Embryonic facial prominence (tissue), 1 donor: ENCODE measurements around the gene BANF1.

Experiments
- DNase-seq: peaks from one replicate; pipeline ENCODE4 v3.0.0-alpha.2; 2016; ENCODE audit errors: extremely low spot score

The BANF1 gene

GRCh38 chr11:66001942-66002647 is at the start of gene BANF1, which contains the start of gene EIF1AD:
Gene BANF1, plus strand, starts transcription at chr11:66002503. Its CDS starts 748 bp downstream, at chr11:66003251.
Gene EIF1AD, minus strand, starts transcription at chr11:66002157. Its CDS starts 1,768 bp downstream, at chr11:66000389.
- peak; percentile 96 for DNase-seq

- DNase-seq: no peak
Observed at GRCh38 chr11:65953471-65953870, 48.8 kb upstream of the BANF1 start.

GRCh38 chr11:65954771-65955170 is 47.5 kb upstream of the BANF1 start:
- DNase-seq: no peak

DNA sequence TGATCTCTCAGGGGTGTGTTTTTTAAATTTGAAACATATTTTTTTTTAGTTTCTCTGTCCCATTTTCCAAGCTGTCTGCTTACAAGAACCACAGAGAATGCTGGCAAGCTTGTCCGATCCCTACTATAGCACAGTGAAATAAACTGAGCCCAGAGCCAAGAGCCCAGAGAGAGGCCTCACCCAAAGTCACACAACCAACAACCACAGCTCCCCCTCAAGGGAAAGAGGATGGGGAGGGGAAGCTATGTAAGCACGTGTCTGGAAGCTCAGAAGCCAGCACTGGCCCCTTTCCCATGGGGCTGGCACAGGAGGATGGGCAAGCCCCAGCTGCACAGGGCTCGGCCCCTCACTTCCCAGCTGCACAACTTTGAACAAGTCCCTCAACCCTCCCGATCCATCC is 44.0 kb upstream of the BANF1 start:
- no peak for DNase-seq

GRCh38 chr11:65958774-65959420 is 43.4 kb upstream of the BANF1 start:
- no peak for DNase-seq

DNA sequence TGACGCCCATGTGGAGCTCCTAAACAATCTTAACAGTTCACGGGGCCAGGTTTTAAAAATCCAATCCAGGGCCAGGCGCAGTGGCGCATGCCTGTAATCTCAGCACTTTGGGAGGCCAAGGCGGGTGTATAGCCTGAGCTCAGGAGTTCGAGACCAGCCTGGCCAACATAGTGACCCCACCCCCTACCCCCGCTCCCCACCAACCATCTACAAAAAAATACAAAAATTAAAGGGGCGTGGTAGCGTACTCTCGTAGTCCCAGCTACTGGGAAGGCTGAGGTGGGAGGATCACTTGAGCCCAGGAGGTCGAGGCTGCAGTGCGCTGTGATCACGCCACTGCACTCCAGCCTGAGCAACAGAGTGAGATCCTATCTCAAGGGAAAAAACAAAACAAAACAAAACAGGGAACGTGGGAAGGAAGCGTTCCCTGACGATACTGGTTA is 41.5 kb upstream of the BANF1 start:
- DNase-seq: no peak

- peak; percentile 98 for DNase-seq
Observed at GRCh38 chr11:65961267-65962140, 40.8 kb upstream of the BANF1 start, which contains the start of gene SART1. Gene SART1, plus strand, starts transcription at chr11:65961734. Its CDS starts 47 bp downstream, at chr11:65961781.

- no peak for DNase-seq
Observed at GRCh38 chr11:65962141-65962564, 40.1 kb upstream of the BANF1 start.

- DNase-seq: no peak
Observed at GRCh38 chr11:65964906-65965305, 37.4 kb upstream of the BANF1 start.

GRCh38 chr11:65965986-65966762 is 36.1 kb upstream of the BANF1 start:
- DNase-seq: no peak

DNA sequence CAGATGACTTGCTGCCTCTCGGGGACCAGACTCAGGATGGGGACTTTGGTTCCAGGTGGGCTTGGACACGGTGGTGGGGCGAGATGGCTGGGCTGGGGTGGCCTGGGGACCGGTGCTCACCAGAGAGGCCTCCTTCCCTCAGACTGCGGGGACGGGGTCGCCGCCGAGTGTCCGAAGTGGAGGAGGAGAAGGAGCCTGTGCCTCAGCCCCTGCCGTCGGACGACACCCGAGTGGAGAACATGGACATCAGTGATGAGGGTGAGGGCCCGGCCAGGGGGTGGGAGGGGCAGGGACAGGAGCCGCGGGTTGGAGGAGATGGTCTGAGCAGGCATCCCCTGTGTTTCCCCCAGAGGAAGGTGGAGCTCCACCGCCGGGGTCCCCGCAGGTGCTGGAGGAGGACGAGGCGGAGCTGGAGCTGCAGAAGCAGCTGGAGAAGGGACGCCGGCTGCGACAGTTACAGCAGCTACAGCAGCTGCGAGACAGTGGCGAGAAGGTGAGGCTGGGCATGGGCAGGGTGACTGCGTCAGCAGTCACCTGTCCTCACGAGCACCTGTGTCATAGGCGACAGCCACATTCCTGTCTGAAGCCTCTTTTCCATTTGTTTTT is 34.9 kb upstream of the BANF1 start:
- no peak for DNase-seq

DNA sequence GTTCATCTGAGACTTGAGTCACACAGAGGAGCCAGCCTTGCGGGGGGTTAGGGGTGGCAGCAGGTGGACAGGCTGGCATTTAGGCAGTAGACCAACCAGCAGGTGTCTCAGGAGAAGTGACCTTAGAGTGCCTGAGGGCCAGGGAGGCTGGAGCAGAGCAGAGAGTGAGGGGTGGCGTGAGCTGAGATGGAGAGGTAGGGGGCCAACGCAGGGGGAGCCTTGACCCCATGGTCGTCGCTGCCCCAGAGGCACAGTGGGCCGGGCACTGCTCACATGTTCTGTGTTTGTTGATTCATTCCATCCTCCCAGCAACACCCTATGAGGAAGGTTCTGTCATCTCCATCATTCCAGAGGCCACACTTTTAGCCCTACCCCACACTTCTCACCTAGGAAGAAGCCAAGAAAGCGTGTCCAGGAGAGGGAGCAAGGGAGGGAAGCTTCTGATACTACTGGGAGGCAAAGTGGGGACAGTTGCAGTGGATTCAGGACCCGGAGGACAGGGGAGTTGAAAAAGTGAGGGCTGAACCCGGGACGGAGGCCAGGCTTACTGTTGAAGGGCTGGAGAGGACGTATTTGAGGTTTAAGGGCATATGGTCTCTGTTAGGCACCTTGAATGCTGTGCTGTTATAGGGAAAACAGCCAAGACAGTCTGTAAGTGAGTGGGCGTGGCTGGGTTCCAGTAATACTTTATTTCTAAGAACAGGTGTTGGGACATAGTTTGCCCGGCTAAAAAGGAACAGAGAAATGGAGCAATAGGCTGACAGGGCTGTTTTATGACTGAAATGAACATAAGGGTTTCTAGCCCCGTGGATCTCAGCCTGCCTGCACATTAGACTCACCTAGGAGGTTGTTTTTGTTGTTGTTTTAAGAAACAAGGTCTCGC is 33.5 kb upstream of the BANF1 start:
- no peak for DNase-seq

GRCh38 chr11:65972116-65972515 is 30.2 kb upstream of the BANF1 start:
- DNase-seq: no peak

DNA sequence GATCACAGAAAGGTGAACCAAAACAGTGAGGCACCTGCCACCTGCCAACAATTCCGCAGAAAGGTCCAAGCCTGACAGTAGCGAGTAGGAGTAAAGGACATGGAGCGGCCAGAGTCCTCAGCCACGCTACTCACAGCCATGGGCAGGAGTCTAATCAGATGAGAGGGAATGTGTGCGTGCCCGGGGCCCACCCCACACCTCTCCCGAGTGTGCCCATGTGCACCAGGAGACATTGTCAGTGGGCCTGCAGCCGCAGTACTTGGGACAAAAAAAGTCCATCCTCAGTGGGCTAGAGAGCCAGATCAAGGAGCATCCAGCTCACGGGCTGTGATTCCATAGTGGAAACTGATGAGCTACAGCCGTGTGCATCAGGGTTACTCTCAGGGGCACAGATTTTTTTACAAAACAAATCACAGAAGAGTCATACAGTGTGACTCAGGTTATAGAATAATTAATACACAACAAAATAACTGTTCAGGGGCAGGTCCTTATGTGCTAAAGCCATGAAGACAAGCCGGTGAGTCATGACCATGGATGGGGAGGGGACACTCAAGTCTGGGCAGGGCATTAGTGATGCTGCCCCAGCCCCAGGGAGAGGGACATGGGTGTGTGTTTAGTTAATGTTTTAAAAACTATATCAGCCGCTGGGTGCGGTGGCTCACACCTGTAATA is 28.7 kb upstream of the BANF1 start:
- no peak for DNase-seq

DNA sequence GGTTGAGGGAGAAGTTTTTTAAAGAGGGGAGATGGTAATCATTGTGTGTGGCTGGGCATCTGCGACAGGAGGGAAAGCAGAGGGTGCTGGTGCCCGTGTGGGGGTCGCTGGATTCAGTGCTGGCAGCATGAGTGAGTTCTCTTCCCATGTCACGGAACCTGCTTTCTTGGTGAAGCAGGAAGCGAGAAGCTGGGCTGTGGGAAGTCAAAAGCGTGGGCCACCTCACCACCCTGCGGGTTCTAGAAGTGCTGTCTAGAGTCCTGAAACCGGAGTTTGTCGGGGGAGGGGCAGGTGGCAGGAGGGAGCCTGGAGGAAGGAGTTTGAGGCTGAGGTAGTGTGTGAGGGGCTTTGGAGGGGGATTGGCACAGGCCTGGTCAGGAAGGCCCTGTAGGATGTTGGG is 26.5 kb upstream of the BANF1 start:
- no peak for DNase-seq

- no peak for DNase-seq
Observed at GRCh38 chr11:65976216-65977176, 25.8 kb upstream of the BANF1 start.

DNA sequence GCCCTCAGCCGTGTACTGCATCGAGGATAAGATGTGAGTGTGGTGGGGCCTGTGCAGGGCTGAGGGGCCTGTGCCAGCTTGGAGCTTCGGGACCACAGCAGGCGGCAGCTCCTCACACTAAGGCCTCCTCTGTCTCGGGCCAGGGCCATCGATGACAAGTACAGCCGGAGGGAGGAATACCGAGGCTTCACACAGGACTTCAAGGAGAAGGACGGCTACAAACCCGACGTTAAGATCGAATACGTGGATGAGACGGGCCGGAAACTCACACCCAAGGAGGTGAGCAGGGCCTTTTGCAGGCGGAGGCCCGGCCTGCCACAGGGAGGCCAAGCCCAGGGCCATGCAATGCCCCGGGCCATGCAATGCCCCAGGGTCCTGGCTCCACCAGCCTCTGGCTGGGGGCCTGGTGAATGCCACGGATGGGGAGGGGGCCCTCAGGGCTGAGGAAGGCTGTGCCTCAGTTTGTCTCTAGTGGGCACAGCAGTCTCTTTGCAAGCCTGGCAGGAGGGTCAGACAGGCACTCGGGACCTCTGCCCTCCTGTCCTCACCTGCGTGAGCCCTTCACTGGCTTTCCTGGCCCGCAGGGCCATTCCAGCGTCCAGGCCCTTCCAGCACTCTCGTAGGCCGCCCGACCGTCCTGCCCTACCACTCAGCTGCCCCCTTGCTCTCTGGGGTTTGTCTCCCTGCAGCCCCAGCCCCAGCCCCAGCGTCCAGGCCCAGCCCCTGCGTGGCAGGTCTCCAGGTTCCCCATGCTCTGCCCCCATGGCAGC is 24.5 kb upstream of the BANF1 start:
- no peak for DNase-seq
